ENCODE data around the gene FKBP11.
"Not testable (repeated sequence)": the region's sequence is repeated elsewhere in the genome, so short reads cannot be mapped to it uniquely, and the experiment has no call there.

The FKBP11 gene

DNA sequence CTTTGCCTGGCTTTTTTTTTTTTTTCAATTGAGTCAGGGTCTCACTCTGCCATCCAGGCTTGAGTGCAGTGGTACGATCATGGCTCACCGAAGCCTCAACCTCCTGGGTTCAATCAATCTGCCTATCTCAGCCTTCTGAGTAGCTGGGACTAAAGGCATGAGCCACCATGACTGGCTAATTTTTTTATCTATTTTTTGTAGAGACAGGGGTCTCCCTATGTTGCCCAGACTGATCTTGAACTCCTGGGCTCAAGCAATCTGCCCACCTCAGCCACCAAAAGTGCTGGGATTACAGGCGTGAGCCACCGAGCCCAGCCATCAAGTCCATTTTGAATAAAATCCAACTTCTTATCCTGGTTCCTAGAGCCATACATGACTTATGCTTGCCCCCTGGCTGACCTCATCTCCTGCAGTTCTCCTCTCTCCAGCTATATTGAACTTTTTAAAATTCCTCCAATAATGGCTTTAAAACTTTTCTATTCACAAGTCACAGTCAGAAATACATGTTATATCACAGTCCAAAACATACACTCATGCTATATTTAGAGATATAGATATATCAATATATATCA is 49.3 kb downstream of the FKBP11 start:
- no peaks in the 10 kb centered on the region for H3K36me3 ChIP-seq (ENCODE audit: control insufficient read depth in 2 of 2, insufficient read depth in 1 of 2, low read length in 2 of 2)
- H3K27ac ChIP-seq (ENCODE audit: extremely low read depth, low read depth, low read length): no peak overlapping the region
- no peaks in the 10 kb centered on the region for H3K9me3 ChIP-seq (ENCODE audit: control insufficient read depth, insufficient read depth, low read depth, low read length)
- POLR2A ChIA-PET: no interaction called here
- no peaks in the 10 kb centered on the region for H3K4me1 ChIP-seq (ENCODE audit: control insufficient read depth, insufficient read depth, low read length)
- no peak overlapping the region for H3K4me3 ChIP-seq (ENCODE audit: low read depth, low read length)
- CTCF ChIA-PET: interaction anchor here (0.6 to 2.4 kb wide), 7 partner anchors 8 to 90 kb away, joined by 3 to 16 read pairs (median 3); partner anchors contain the start of gene RND1
- TF ChIP-seq ZBTB20 (tag by site-specific recombination; IDR thresholded peaks at IDR 0.05): peak; percentile 48; the same call in 1 of the 2 replicates
- TF ChIP-seq ZNF266 (tag by site-specific recombination; IDR thresholded peaks at IDR 0.05; ENCODE audit: low read depth): no peak

GRCh38 chr12:48873534-48873933 is 51.8 kb downstream of the FKBP11 start:
- H3K4me3 ChIP-seq (ENCODE audit: low read depth, low read length); H3K27ac ChIP-seq (ENCODE audit: extremely low read depth, low read depth, low read length); H3K4me1 ChIP-seq (ENCODE audit: control insufficient read depth, insufficient read depth, low read length); H3K36me3 ChIP-seq (ENCODE audit: control insufficient read depth in 2 of 2, insufficient read depth in 1 of 2, low read length in 2 of 2); H3K9me3 ChIP-seq (ENCODE audit: control insufficient read depth, insufficient read depth, low read depth, low read length): not testable (repeated sequence)
- peak; percentile 69 for TF ChIP-seq KLF1 (tag by site-specific recombination; IDR thresholded peaks at IDR 0.05)
- ChIA-PET POLR2A (interaction anchor here (1.4 kb wide), 1 partner anchor 20 kb away, joined by 5 read pairs; no protein-coding TSS in a partner anchor), CTCF (interaction anchor here (2.6 to 2.7 kb wide), 2 partner anchors 17 to 21 kb away, joined by 17 to 19 read pairs; no protein-coding TSS in a partner anchor)

GRCh38 chr12:48873096-48873495 is 52.2 kb downstream of the FKBP11 start:
- POLR2A ChIA-PET: interaction anchor here (1.4 kb wide), 1 partner anchor 20 kb away, joined by 5 read pairs; no protein-coding TSS in a partner anchor

More at GRCh38 chr12:48873096-48873495, 52.2 kb downstream of the FKBP11 start:
- H3K36me3 ChIP-seq (ENCODE audit: control insufficient read depth in 2 of 2, insufficient read depth in 1 of 2, low read length in 2 of 2): no peaks in the 10 kb centered on the region
- no peaks in the 10 kb centered on the region for H3K9me3 ChIP-seq (ENCODE audit: control insufficient read depth, insufficient read depth, low read depth, low read length)
- H3K27ac ChIP-seq (ENCODE audit: extremely low read depth, low read depth, low read length): no peak overlapping the region
- no peak overlapping the region for H3K4me3 ChIP-seq (ENCODE audit: low read depth, low read length)
- CTCF ChIA-PET: interaction anchor here (0.6 to 2.7 kb wide), 3 partner anchors 17 to 23 kb away, joined by 5 to 19 read pairs (median 17); no protein-coding TSS in a partner anchor
- H3K4me1 ChIP-seq (ENCODE audit: control insufficient read depth, insufficient read depth, low read length): no peaks in the 10 kb centered on the region
- TF ChIP-seq, protein P1, sequence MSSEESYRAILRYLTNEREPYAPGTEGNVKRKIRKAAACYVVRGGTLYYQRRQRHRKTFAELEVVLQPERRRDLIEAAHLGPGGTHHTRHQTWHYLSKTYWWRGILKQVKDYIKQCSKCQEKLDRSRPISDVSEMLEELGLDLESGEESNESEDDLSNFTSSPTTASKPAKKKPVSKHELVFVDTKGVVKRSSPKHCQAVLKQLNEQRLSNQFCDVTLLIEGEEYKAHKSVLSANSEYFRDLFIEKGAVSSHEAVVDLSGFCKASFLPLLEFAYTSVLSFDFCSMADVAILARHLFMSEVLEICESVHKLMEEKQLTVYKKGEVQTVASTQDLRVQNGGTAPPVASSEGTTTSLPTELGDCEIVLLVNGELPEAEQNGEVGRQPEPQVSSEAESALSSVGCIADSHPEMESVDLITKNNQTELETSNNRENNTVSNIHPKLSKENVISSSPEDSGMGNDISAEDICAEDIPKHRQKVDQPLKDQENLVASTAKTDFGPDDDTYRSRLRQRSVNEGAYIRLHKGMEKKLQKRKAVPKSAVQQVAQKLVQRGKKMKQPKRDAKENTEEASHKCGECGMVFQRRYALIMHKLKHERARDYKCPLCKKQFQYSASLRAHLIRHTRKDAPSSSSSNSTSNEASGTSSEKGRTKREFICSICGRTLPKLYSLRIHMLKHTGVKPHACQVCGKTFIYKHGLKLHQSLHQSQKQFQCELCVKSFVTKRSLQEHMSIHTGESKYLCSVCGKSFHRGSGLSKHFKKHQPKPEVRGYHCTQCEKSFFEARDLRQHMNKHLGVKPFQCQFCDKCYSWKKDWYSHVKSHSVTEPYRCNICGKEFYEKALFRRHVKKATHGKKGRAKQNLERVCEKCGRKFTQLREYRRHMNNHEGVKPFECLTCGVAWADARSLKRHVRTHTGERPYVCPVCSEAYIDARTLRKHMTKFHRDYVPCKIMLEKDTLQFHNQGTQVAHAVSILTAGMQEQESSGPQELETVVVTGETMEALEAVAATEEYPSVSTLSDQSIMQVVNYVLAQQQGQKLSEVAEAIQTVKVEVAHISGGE (tag by site-specific recombination; conservative IDR thresholded peaks at IDR 0.05; ENCODE audit: low read depth): no peak
- TF ChIP-seq ZNF16 (tag by site-specific recombination; IDR thresholded peaks at IDR 0.05; ENCODE audit: low read depth) (no peak), BCL11B (tag by site-specific recombination; IDR thresholded peaks at IDR 0.05; ENCODE audit: low read depth) (no peak), ZNF704 (tag by site-specific recombination; IDR thresholded peaks at IDR 0.05) (no peak), ZNF202 (tag by site-specific recombination; IDR thresholded peaks at IDR 0.05; ENCODE audit: borderline replicate concordance) (no peak), ZNF121 (tag by site-specific recombination; IDR thresholded peaks at IDR 0.05) (no peak), SP3 (tag by site-specific recombination; IDR thresholded peaks at IDR 0.05) (no peak)

All from HEK293 (cell line).